ENCODE results near the gene MAGI1. TPM values are rescaled to one million over a fixed set of nuclear protein-coding genes. Genes with fewer than 3 reads are reported as not detected.

Gene MAGI1
- total RNA-seq, 1 experiment from 2014 or later: 58.2 TPM

- POLR2A ChIA-PET: no interaction called here
- no peak for ATAC-seq
- peaks cover 38% of the 10 kb centered on the region for H3K4me1 Mint-ChIP-seq
- no peak for TF ChIP-seq IRF1 (CRISPR knock-in tag; IDR thresholded peaks at IDR 0.05)
- TF ChIP-seq JUN (CRISPR knock-in tag; IDR thresholded peaks at IDR 0.05): no peak
- TF ChIP-seq TEAD4 (CRISPR knock-in tag; IDR thresholded peaks at IDR 0.05): no peak
- TF ChIP-seq ZNF281 (CRISPR knock-in tag; IDR thresholded peaks at IDR 0.05): no peak
- no peak for TF ChIP-seq CDX4 (CRISPR knock-in tag; IDR thresholded peaks at IDR 0.05; ENCODE audit: borderline replicate concordance)
- no peak for TF ChIP-seq GABPB1 (CRISPR knock-in tag; IDR thresholded peaks at IDR 0.05)
- TF ChIP-seq AR (CRISPR knock-in tag; IDR thresholded peaks at IDR 0.05): no peak
- TF ChIP-seq SP1 (CRISPR knock-in tag; conservative IDR thresholded peaks at IDR 0.05): no peak
- no peak for TF ChIP-seq FOXP4 (CRISPR knock-in tag; IDR thresholded peaks at IDR 0.05)
- TF ChIP-seq E2F4 (CRISPR knock-in tag; IDR thresholded peaks at IDR 0.05; ENCODE audit: borderline replicate concordance, low read depth): no peak
- no peak for TF ChIP-seq NFE2L1 (CRISPR knock-in tag; IDR thresholded peaks at IDR 0.05)
- TF ChIP-seq FOXJ3 (CRISPR knock-in tag; IDR thresholded peaks at IDR 0.05; ENCODE audit: borderline replicate concordance): no peak
- H3K36me3 Mint-ChIP-seq: peaks cover 15% of the 10 kb centered on the region
- no peak for DNase-seq (ENCODE audit: low spot score)
- H3K27ac Mint-ChIP-seq: no peak overlapping the region
- no peaks in the 10 kb centered on the region for H3K27me3 Mint-ChIP-seq (ENCODE audit: low read depth)
- no peak overlapping the region for H3K4me3 Mint-ChIP-seq
- CTCF ChIA-PET: no interaction called here
- peaks cover 12% of the 10 kb centered on the region for H3K9me3 Mint-ChIP-seq
These were observed 116.3 kb downstream of the MAGI1 start for GRCh38 chr3:65922441-65922840.

- H3K36me3 Mint-ChIP-seq: peaks cover 20% of the 10 kb centered on the region
- ChIA-PET CTCF (no interaction called here), POLR2A (no interaction called here)
- TF ChIP-seq EMX1 (CRISPR knock-in tag; IDR thresholded peaks at IDR 0.05) (no peak), SMAD3 (CRISPR knock-in tag; IDR thresholded peaks at IDR 0.05; ENCODE audit: borderline replicate concordance) (no peak), RORB (CRISPR knock-in tag; IDR thresholded peaks at IDR 0.05) (no peak), HMGA2 (CRISPR knock-in tag; IDR thresholded peaks at IDR 0.05) (no peak), SOX15 (CRISPR knock-in tag; IDR thresholded peaks at IDR 0.05) (no peak), ZNF512 (CRISPR knock-in tag; IDR thresholded peaks at IDR 0.05; ENCODE audit: borderline replicate concordance) (no peak), TEAD4 (CRISPR knock-in tag; IDR thresholded peaks at IDR 0.05) (no peak), ZNF263 (CRISPR knock-in tag; IDR thresholded peaks at IDR 0.05; ENCODE audit: low read depth) (no peak)
- peaks cover 21% of the 10 kb centered on the region for H3K4me1 Mint-ChIP-seq
- no peak overlapping the region for H3K4me3 Mint-ChIP-seq
- DNase-seq (ENCODE audit: low spot score): no peak
- H3K9me3 Mint-ChIP-seq: peaks cover 26% of the 10 kb centered on the region
- H3K27me3 Mint-ChIP-seq (ENCODE audit: low read depth): no peaks in the 10 kb centered on the region
- no peak for ATAC-seq
- 0 out of 2 replicates have a peak overlapping the region, but pooled peaks have one; percentile 9 for H3K27ac Mint-ChIP-seq
These were observed 118.9 kb downstream of the MAGI1 start for GRCh38 chr3:65919826-65920225.

All from WTC11 (cell line).